SK-N-SH treated with all-trans-retinoic acid at 6 μM for 48 hours (cell line): ENCODE data around the gene CALN1.

Experiments used
- ATAC-seq: fragments of 200-7000 bp; cut with Tn5 transposase; 3 replicates; pipeline ENCODE4 v1.9.1; 2020; ENCODE audit warnings: mild to moderate bottlenecking, moderate library complexity
- ARNTL ChIP-seq: fragments of 450-650 bp; formaldehyde crosslinking; IDR thresholded peaks from 2 replicates; pipeline ENCODE4 v1.5.0; 2020; ENCODE audit warnings: low read depth, mild to moderate bottlenecking, moderate library complexity, borderline replicate concordance
- BACH2 ChIP-seq: fragments of 250-450 bp; sonication (Bioruptor Pico); IDR thresholded peaks from 2 replicates; pipeline ENCODE4 v1.9.0; 2021; ENCODE audit warnings: mild to moderate bottlenecking, borderline replicate concordance
- CREB5 ChIP-seq: fragments of 250-450 bp; sonication (Bioruptor Pico); IDR thresholded peaks from 2 replicates; pipeline ENCODE4 v1.5.1; 2020; ENCODE audit warnings: low read depth, mild to moderate bottlenecking, moderate library complexity
- CSDC2 ChIP-seq: fragments of 250-450 bp; sonication (Bioruptor Pico); IDR thresholded peaks from 2 replicates; pipeline ENCODE4 v1.5.0; 2020; ENCODE audit warnings: mild to moderate bottlenecking, moderate library complexity
- CSRNP3 ChIP-seq: fragments of 250-450 bp; sonication (Bioruptor Pico); IDR thresholded peaks from 2 replicates; pipeline ENCODE4 v1.5.1; 2021; ENCODE audit warnings: mild to moderate bottlenecking, moderate library complexity
- ESRRG ChIP-seq: fragments of 250-450 bp; sonication (Bioruptor Pico); IDR thresholded peaks from 2 replicates; pipeline ENCODE4 v1.6.1; 2021; ENCODE audit warnings: mild to moderate bottlenecking
- GLIS3 ChIP-seq: fragments of 250-450 bp; sonication (Bioruptor Pico); IDR thresholded peaks from 2 replicates; pipeline ENCODE4 v1.5.0; 2020; ENCODE audit warnings: mild to moderate bottlenecking, moderate library complexity
- POU6F1 ChIP-seq: fragments of 250-450 bp; sonication (Bioruptor Pico); IDR thresholded peaks from 2 replicates; pipeline ENCODE4 v1.8.0; 2021; ENCODE audit warnings: low read depth, mild to moderate bottlenecking, moderate library complexity, borderline replicate concordance
- PPARA ChIP-seq: fragments of 250-450 bp; sonication (Bioruptor Pico); IDR thresholded peaks from 2 replicates; pipeline ENCODE4 v1.5.0; 2020; ENCODE audit warnings: mild to moderate bottlenecking, borderline replicate concordance
- RARB ChIP-seq: fragments of 250-450 bp; sonication (Bioruptor Pico); IDR thresholded peaks from 2 replicates; pipeline ENCODE4 v1.8.0; 2021; ENCODE audit warnings: mild to moderate bottlenecking, moderate library complexity
- TCF4 ChIP-seq: fragments of 250-450 bp; sonication (Bioruptor Pico); IDR thresholded peaks from 2 replicates; pipeline ENCODE4 v1.8.0; 2021; ENCODE audit warnings: mild to moderate bottlenecking, moderate library complexity, borderline replicate concordance
- TOX ChIP-seq: fragments of 250-450 bp; sonication (Bioruptor Pico); IDR thresholded peaks from 2 replicates; pipeline ENCODE4 v1.8.0; 2021; ENCODE audit warnings: mild to moderate bottlenecking, moderate library complexity, borderline replicate concordance
- TSHZ2 ChIP-seq: fragments of 250-450 bp; sonication (Bioruptor Pico); IDR thresholded peaks from 2 replicates; pipeline ENCODE4 v1.5.0; 2020; ENCODE audit warnings: mild to moderate bottlenecking, moderate library complexity
- ZC3H10 ChIP-seq: fragments of 250-450 bp; sonication (Bioruptor Pico); IDR thresholded peaks from 2 replicates; pipeline ENCODE4 v1.5.1; 2021; ENCODE audit warnings: mild to moderate bottlenecking, moderate library complexity
- ZNF565 ChIP-seq: fragments of 450-650 bp; formaldehyde crosslinking; conservative IDR thresholded peaks from 2 replicates; pipeline ENCODE4 v1.5.0; 2020; ENCODE audit warnings: low read depth, mild to moderate bottlenecking, moderate library complexity
- ZNF70 ChIP-seq: fragments of 450-650 bp; formaldehyde crosslinking; IDR thresholded peaks from 2 replicates; pipeline ENCODE4 v1.5.0; 2020; ENCODE audit warnings: mild to moderate bottlenecking, moderate library complexity
- TF ChIP-seq, protein P1 (sequence below): fragments of 250-450 bp; sonication (Bioruptor Pico); IDR thresholded peaks from 2 replicates; pipeline ENCODE4 v1.8.0; 2020; ENCODE audit warnings: mild to moderate bottlenecking, moderate library complexity, borderline replicate concordance

The CALN1 gene

GRCh38 chr7:72017756-72018155 is 394.4 kb downstream of the CALN1 start:
- no peak for TF ChIP-seq TOX (CRISPR knock-in tag)
- no peak for TF ChIP-seq GLIS3 (CRISPR knock-in tag)
- TF ChIP-seq ZNF565 (CRISPR knock-in tag): no peak
- no peak for TF ChIP-seq POU6F1 (CRISPR knock-in tag)
- ATAC-seq: no peak

GRCh38 chr7:72016574-72016973 is 395.6 kb downstream of the CALN1 start:
- no peak for ATAC-seq
- TF ChIP-seq GLIS3 (CRISPR knock-in tag) (no peak), RARB (no peak), TSHZ2 (CRISPR knock-in tag) (no peak), TCF4 (CRISPR knock-in tag) (no peak), ZNF565 (CRISPR knock-in tag) (no peak), BACH2 (no peak), CSRNP3 (no peak), CSDC2 (CRISPR knock-in tag) (no peak), ESRRG (no peak), ZC3H10 (CRISPR knock-in tag) (no peak), POU6F1 (CRISPR knock-in tag) (no peak), PPARA (CRISPR knock-in tag) (no peak), ARNTL (CRISPR knock-in tag) (no peak), TOX (CRISPR knock-in tag) (no peak), ZNF70 (CRISPR knock-in tag) (no peak), CREB5 (CRISPR knock-in tag) (no peak)
- TF ChIP-seq, protein P1, sequence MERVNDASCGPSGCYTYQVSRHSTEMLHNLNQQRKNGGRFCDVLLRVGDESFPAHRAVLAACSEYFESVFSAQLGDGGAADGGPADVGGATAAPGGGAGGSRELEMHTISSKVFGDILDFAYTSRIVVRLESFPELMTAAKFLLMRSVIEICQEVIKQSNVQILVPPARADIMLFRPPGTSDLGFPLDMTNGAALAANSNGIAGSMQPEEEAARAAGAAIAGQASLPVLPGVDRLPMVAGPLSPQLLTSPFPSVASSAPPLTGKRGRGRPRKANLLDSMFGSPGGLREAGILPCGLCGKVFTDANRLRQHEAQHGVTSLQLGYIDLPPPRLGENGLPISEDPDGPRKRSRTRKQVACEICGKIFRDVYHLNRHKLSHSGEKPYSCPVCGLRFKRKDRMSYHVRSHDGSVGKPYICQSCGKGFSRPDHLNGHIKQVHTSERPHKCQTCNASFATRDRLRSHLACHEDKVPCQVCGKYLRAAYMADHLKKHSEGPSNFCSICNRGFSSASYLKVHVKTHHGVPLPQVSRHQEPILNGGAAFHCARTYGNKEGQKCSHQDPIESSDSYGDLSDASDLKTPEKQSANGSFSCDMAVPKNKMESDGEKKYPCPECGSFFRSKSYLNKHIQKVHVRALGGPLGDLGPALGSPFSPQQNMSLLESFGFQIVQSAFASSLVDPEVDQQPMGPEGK: no peak

DNA sequence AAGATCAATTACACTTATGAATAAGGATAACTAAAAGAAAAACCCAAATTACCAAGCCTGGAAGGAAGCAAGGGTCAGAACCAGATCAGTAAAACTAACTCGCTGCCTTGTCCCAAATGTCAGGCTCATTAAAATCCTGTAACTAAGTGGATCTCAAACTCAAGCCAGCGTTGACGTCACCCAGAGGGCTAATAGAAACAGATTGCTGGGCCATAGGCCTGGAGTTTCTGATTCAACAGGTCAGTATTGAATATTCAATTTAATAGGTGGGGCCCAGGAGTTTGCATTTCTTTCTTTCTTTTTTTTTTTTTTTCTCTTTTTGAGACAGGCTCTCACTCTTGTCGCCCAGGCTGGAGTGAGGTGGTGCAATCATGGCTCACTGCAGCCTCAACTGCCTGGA is 397.0 kb downstream of the CALN1 start:
- TF ChIP-seq PPARA (CRISPR knock-in tag): no peak
- TF ChIP-seq CSRNP3: no peak
- no peak for TF ChIP-seq ZNF70 (CRISPR knock-in tag)
- TF ChIP-seq, protein P1: no peak
- no peak for ATAC-seq
